Activated T-cell treated with anti-CD3 and anti-CD28 coated beads for 4 hours (primary cell): ENCODE measurements around the gene PARM1.
"Not testable (repeated sequence)": the region's sequence is repeated elsewhere in the genome, so short reads cannot be mapped to it uniquely, and the experiment has no call there.

ENCODE experiments used
- DNase-seq: peaks from one replicate; pipeline ENCODE4 v3.0.0-alpha.2; 2020

Gene PARM1

GRCh38 chr4:74944354-74944793, 11.5 kb downstream of the PARM1 start:
- no peak for DNase-seq

GRCh38 chr4:74946196-74946595, 13.3 kb downstream of the PARM1 start:
- no peak for DNase-seq

- DNase-seq, result no peak
Observed at GRCh38 chr4:74947798-74948197, 14.9 kb downstream of the PARM1 start.

- DNase-seq, result no peak
Observed at GRCh38 chr4:74948236-74948635, 15.3 kb downstream of the PARM1 start.

GRCh38 chr4:74950200-74950599, 17.3 kb downstream of the PARM1 start:
- DNase-seq, result no peak

GRCh38 chr4:74950882-74951281, 18.0 kb downstream of the PARM1 start:
- no peak for DNase-seq

GRCh38 chr4:74953647-74954046, 20.7 kb downstream of the PARM1 start:
- DNase-seq, result no peak

- DNase-seq, result no peak
Observed at GRCh38 chr4:74958881-74959280, 26.0 kb downstream of the PARM1 start.

- DNase-seq, result no peak
Observed at GRCh38 chr4:74961230-74961629, 28.3 kb downstream of the PARM1 start.

- no peak for DNase-seq
Observed at GRCh38 chr4:74962584-74962983, 29.7 kb downstream of the PARM1 start.

- no peak for DNase-seq
Observed at GRCh38 chr4:74964311-74964710, 31.4 kb downstream of the PARM1 start.

GRCh38 chr4:74967324-74967723, 34.4 kb downstream of the PARM1 start:
- DNase-seq, result no peak

- DNase-seq, result no peak
Observed at GRCh38 chr4:74968456-74969164, 35.7 kb downstream of the PARM1 start.

GRCh38 chr4:74969507-74970474, 36.9 kb downstream of the PARM1 start:
- no peak for DNase-seq

- no peak for DNase-seq
Observed at GRCh38 chr4:74970577-74970976, 37.7 kb downstream of the PARM1 start.

GRCh38 chr4:74971862-74972261, 38.9 kb downstream of the PARM1 start:
- no peak for DNase-seq

GRCh38 chr4:74975082-74975481, 42.2 kb downstream of the PARM1 start:
- DNase-seq, result no peak

- DNase-seq, result no peak
Observed at GRCh38 chr4:74975848-74976824, 43.2 kb downstream of the PARM1 start.

GRCh38 chr4:74982546-74983252, 49.8 kb downstream of the PARM1 start:
- DNase-seq, result no peak

- no peak for DNase-seq
Observed at GRCh38 chr4:74983253-74983635, 50.3 kb downstream of the PARM1 start.

- no peak for DNase-seq
Observed at GRCh38 chr4:74990276-74990875, 57.5 kb downstream of the PARM1 start.

GRCh38 chr4:74994436-74994835, 61.5 kb downstream of the PARM1 start:
- DNase-seq, result not testable (repeated sequence)
